Thyroid gland (tissue), 4 donors: ENCODE results near the gene TSPAN31.

Source experiments
- CTCF ChIP-seq, 6 experiments: fragments of 200-600 bp in 3 of 6; fragments of 450-650 bp in 3 of 6; sonication (generic) in 3 of 6; IDR thresholded peaks; one replicate each; pipeline ENCODE4 v1.5.1; 2016 to 2019; ENCODE audit warnings: antibody characterized with exemption in 6 of 6, mild to moderate bottlenecking in 2 of 6, inconsistent platforms in 1 of 6, moderate library complexity in 1 of 6
- POLR2A ChIP-seq, 2 donors: fragments of 450-650 bp; IDR thresholded peaks; one replicate each; pipeline ENCODE4 v1.6.1; 2017; ENCODE audit warnings: antibody characterized with exemption in 2 of 2, mild to moderate bottlenecking in 2 of 2, moderate library complexity in 1 of 2

- TF ChIP-seq POLR2A (IDR thresholded peaks at IDR 0.05) (no peak), CTCF (IDR thresholded peaks at IDR 0.05) (no peak)
These were observed 44.5 kb upstream of the TSPAN31 start for GRCh38 chr12:57700317-57700716.
